CD4-positive, alpha-beta T cell treated with Interleukin-17A for 1 hour (primary cell): ENCODE data around the gene COA1.
A peak's percentile ranks its signal among the peaks of the same experiment; 100 is the strongest.
"Not testable (repeated sequence)": the region's sequence is repeated elsewhere in the genome, so short reads cannot be mapped to it uniquely, and the experiment has no call there.

Source experiments
- DNase-seq: peaks from one replicate; pipeline ENCODE4 v3.0.0-alpha.2; 2020

The COA1 gene, protein sequence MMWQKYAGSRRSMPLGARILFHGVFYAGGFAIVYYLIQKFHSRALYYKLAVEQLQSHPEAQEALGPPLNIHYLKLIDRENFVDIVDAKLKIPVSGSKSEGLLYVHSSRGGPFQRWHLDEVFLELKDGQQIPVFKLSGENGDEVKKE

DNA sequence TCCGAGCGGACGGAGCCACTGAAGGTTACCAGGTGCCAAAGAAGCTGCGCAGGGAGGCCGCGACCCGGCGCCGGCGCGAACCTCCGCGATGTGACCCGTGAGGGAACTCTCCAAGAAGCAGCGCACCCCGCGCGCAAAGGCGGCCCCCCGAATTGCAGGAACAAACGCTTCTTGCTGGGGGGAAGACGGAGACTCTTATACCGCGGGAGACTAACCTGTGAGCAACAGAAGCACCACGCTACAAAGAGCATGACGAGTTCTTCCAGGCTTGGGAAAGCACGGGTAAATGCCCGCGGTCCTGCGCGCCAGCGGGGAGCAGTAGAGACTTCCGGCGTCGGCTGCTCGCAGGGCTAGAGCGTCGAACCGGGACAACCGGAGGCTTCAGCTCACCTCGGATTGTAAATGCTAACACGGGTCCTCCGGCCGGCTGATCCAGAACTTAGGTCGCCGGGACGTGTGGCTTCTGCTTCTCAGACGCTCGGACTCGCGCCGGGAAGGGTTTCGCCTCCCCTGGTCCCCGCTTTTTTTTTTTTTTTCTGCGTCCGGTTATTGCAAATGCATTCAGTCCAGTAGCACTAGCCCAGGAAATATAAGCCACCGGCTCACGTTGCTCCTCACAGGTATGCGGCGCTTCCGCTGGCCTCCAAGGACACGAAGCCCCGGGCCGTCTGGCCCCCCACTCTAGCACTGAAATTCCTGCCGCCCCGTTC lies at the start of gene COA1:
Gene COA1, minus strand, starts transcription at position 310 of the 710 bp plus-strand sequence. CDS start 80,909 bp downstream, outside the sequence.
- DNase-seq = peak; percentile 88

DNA sequence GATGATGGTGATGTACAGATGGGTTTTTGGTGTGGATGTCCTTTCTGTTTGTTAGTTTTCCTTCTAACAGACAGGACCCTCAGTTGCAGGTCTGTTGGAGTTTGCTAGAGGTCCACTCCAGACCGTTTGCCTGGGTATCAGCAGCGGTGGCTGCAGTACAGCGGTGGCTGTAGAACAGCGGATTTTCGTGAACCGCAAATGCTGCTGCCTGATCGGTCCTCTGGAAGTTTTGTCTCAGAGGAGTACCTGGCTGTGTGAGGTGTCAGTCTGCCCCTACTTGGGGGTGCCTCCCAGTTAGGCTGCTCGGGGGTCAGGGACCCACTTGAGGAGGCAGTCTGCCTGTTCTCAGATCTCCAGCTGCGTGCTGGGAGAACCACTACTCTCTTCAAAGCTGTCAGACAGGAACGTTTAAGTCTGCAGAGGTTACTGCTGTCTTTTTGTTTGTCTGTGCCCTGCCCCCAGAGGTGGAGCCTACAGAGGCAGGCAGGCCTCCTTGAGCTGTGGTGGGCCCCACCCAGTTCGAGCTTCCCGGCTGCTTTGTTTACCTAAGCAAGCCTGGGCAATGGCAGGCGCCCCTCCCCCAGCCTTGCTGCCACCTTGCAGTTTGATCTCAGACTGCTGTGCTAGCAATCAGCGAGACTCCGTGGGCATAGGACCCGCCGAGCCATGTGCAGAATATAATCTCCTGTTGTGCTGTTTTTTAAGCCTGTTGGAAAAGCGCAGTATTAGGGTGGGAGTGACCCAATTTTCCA lies 49.1 kb upstream of the COA1 start:
- not testable (repeated sequence) for DNase-seq

DNA sequence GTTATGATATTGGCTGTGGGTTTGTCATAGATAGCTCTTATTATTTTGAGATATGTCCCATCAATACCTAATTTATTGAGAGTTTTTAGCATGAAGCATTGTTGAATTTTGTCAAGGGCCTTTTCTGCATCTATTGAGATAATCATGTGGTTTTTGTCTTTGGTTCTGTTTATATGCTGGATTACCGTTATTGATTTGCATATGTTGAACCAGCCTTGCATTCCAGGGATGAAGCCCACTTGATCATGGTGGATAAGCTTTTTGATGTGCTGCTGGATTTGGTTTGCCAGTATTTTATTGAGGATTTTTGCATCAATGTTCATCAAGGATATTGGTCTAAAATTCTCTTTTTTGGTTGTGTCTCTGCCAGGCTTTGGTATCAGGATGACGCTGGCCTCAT lies 45.9 kb upstream of the COA1 start:
- not testable (repeated sequence) for DNase-seq

DNA sequence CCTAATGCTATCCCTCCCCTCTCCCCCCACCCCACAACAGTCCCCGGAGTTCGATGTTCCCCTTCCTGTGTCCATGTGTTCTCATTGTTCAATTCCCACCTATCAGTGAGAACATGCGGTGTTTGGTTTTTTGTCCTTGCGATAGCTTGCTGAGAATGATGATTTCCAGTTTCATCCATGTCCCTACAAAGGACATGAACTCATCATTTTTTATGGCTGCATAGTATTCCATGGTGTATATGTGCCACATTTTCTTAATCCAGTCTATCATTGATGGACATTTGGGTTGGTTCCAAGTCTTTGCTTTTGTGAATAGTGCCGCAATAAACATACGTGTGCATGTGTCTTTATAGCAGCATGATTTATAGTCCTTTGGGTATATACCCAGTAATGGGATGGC lies 43.9 kb upstream of the COA1 start:
- DNase-seq = not testable (repeated sequence)

DNA sequence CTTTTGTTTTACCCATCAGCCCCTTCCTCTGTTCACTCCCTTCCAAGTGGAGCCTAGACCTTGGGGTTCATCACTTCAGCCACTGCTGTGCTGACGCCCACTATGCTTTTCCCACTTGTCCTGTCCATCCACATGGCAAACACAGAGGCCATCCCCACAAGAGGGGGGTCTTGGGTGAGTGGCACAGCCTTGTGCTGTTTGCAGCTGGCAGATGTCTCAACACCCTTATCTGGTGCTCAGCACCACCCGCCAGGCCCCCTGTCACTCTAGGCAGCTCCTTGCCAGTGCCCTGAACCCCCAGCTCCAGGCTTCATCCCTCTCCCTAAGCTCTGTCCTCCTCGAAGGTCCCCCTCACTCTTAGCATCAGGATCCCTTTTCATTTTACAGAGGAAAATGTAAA lies 42.2 kb upstream of the COA1 start:
- no peak for DNase-seq

DNA sequence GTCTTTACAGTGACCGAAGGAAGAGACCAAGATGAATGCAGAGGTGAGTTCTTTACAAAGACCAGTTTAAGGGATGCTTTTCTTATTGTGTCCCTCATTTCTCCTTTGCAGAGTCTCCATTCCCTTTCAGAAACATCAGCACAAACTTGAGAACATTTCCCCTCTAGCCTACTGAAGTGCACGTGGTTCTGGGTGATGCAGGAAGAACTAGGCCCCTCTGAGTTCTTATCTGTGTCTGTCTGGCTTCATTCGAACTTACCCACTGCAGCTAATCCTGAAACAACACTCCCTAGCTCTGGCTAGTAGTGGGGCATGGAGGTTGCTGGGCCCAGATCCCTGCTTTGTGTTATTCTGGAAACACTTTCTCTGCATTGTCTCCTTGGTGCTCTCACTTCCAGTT lies 41.8 kb upstream of the COA1 start:
- no peak for DNase-seq

DNA sequence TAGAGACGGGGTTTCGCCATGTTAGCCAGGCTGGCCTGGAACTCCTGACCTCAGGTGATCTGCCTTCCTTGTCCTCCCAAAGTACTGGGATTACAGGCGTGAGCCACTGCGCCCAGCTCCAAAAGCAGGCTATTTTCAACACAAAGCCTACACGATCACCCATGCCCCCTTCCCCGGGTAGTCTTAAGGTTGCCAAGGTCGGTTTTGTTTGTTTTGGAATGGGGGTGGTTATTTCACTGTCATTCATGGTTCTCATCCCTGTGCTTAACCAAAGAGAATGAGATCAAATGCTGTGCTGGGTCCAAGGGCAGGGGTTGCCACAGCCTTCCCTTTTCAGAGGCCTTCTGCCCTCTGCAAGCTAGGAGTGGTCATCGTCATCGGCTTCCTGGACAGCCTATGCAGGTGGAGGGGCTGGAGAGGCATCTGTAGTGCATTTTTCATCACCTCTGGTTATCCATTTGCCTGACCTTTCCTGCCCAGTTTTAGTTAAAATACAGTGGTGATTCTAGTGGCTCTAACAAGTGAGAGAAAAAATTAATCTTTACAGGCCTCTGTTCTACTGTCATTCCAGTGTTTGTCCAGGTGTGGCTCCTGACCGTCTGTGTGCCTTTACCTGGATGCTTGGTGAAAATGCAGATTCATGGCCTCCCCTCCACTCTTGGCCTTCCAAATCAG lies 40.6 kb upstream of the COA1 start:
- DNase-seq = no peak

DNA sequence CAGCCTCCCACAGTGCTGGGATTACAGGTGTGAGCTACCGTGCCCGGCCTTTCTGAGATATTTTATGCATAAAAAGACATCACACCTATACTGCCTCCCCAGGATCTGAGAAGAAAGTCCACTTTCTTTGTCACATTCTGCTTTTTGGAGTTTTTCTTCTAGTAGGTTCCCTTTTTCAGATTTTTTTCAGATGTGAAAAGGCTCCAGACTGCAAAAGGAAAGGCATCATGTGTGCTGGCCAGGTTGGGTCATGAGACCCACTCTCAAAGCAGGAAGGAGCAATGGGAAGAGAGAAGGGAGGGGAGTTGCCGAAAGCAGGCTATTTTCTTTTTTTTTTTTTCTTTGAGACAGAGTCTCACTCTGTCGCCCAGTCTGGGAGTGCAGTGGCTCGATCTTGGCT lies 40.0 kb upstream of the COA1 start:
- no peak for DNase-seq

DNA sequence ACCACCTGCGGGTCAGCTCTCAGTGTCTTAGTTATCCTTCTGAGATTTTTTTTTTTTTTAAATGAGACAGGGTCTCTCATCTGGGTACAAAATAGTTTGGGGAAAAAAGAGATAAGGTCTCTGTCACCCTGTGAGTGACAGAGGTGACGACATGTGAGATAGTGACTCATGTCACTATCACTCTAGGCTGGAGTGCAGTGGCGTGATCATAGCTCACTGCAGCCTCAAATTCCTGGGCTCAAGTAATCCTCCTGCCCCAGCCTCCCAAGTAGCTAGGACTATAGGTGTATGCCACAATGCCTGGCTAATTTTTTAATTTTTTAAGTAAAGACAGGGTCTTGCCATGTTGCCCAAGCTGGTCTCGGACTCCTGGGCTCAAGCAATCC lies 39.6 kb upstream of the COA1 start:
- no peak for DNase-seq

DNA sequence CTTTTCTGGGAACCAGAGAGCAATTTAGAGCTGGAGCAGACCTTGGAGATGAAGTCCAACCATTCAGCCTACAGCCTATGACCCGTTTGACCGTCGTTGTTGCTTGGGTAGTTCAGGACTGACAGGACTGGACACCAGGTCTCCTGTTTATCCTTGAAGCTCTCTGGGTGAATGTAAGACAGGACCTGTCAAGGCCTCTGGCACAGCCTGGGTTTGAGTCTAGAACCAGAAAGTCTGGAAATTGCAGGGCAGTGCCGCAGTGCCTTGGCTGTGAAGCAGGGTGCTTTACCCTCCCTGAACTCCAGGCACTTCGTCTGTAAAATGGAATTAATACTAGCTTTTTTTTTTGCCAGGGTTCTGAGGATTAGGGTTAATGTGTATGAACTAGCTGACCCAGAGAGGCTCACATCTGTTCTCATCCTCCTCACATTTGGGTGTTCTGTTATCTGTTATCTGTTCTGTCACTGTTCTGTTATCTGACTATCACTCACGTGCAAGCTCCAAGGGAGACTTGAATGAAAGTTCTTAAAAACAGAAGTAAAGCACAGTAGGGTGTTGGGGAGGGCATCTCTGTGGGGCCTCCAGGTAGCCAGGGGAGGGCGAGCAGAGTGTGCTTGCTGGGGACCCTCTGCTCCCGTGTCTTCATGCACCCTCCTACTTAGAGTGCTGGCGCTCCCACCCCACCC lies 39.0 kb upstream of the COA1 start:
- DNase-seq = no peak

DNA sequence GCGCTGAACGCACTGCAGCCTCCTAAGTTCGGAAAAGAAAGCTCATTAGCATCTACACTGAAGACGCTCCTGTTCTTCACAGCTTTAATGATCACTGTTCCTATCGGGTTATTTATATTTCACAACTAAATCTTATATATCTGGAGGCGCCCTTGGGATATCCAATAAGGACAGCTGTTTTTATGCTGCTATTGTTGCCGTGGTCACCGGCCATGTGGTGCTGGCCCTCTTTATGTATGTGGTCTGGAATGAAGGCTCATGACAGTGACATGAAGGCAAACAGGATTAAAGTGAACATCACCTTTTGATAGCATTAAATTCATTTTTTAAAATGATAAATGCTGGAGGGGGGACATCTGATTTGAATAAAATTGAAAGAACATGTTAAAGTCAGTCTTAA lies 38.0 kb upstream of the COA1 start:
- DNase-seq = no peak

DNA sequence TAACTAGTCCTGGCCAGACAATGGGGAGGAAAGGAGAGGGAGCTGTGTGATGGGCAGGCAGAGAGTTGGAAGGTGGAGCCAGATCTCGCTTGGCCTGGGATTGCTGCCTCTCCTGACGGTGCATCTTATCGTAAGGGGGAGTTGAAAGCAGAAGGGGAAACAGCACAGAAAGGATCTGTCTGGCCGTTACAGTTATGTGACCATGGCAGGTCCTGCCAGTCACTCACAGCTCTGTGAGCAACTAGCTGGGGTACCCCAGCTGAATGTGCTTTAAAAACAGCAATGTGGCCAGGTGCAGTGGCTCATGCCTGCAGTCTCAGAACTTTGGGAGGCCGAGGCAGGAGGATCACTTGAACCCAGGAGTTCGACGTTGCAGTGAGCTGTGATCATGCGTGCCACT lies 37.2 kb upstream of the COA1 start:
- DNase-seq = no peak

DNA sequence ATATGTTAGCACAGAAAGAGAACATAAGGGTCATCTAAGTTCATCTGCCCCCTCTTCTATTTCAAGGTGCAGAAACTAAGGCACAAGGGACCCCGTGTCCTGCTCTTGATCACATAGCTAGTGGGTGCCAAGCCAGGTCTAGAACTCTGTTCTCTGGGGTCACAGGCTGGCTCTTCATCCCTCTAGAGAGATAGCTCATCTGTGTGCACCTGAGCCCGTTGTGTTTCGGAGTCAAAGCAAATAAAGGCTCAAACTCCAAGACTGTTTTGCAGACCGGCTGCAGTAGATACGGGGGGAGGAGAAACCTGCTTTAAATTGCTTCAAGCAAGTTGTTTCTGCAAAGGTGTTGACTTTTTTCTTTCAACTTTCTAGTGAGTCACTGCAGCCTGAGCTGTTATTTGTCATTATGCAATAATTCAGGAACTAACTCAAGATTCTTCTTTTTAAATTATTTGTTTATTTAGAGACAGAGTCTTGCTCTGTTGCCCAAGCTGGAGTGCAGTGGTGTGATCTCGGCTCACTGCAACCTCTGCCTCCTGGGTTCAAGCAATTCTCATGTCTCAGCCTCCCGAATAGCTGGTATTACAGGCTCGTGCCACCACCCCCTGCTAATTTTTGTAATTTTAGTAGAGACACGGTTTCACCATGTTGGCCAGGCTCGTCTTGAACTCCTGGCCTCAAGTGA lies 35.6 kb upstream of the COA1 start:
- no peak for DNase-seq

DNA sequence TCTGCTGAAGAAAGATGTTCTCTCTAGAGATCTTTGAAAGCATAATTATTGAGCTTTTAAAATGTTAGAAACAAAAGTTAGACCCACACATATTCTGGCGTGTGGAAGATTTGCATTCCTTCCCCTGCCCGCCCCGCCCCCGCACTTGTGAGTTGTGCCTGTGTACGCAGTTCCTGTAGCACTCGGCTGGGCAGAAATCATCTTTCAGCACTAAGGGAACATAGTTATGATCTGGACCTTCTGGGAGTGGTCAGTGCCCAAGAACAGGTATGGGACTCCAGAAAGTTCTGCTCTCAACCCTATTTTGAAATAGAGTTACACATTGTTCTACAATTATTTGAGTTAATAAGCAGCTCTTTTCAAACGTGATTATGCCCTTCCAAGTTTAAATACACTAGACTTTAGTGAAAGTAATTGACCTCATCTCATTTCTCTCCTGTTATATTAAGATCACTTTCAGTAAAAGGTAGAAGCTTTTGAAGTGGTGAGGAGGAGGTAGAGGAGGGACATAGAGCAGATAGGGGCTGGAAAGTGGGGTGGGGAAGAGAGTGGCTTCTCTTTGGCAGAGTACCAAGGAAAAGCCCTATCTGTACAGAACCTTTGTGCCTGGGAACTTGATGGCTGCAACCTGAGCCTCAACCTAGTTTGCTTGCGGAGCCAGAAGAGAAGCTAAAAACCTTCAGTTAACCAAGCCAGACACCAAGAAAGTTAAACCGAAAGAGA lies 34.9 kb upstream of the COA1 start:
- peak; percentile 23 for DNase-seq

DNA sequence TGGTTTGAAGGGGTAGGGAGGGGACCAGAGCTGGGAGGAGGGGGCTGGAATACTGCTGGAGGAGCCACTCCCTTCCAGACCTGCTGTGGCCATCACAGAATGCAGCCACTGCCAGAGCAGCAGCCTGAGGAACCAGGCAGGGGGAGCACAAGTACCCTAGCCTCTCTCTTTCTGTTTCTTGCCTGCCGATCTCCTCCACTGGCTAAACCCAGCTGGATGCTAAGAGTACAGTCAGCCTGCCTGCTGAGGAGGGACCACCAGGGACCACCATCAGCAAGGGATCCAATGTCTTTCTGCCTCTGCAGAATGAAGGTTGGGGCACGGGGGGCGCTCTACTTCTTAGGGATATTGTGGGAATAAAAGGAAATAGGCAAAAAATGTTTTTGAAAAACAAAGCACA lies 33.9 kb upstream of the COA1 start:
- DNase-seq = no peak

DNA sequence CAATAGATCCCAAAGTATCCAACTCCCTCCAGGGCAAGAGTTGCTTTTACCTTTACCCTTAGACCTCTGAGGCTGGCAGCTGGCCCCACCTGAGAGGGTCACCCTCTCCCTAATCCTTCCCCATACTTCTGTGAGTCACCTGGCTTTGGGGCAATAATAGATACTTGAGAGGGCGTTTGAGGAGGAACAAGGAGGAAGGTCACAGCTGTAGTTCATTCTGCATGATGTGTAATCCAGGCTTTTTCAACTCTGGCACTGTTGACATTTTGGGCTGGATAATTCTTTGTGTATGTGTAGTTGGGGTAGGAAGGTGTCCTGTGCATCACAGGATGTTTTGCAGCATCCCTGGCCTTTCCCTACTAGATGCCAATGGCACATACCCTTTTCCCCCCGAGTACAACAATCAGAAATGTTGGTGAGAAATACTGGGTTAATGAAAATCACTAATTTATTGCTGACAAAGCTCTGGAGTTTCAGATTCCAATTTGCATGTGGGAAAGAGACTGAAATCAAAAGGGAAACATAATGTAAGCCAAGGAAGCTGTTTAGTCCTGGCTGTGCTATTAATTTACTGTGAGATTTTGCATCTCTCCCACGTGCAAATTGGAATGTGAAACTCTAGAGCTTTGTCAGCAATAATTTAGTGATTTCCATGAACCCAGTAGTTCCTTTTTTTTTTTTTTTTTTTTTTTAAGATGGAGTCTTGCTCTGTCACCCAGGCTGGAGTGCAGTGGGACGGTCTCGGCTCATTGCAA lies 32.8 kb upstream of the COA1 start:
- no peak for DNase-seq

DNA sequence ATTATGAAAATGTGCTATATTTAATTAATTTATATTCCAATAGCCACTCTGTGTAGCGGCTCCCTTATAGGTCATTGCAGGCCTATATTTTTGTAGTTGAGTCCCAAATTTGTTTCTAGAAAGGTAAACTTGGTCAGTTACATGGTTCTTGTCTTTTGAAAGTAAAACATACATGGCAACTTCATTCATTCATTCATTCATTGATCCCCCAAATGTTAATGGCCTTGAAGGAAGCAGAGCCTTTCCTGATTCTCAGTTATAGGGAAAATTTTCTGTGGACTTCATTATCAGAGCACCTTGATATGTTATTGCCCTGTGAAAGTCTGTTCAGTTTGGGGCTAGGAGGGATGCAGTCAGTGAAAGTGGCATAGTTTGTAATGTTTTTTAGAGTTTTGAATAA lies 32.1 kb upstream of the COA1 start:
- no peak for DNase-seq

DNA sequence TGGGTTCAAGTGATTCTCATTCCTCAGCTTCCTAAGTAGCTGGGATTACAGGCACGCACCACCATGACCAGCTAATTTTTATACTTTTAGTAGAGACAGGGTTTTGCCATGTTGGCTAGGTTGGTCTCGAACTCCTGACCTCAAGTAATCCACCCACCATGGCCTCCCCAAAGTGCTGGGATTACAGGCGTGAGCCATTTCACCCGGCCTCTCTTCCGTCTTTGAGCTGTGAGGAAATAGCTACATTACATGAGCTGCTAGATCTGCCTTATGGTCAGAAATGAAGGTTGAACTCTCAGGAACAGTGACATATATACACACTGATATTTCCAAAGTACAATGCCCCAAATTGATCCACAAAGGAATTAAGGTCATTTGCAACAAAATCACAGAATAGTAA lies 31.5 kb upstream of the COA1 start:
- no peak for DNase-seq

DNA sequence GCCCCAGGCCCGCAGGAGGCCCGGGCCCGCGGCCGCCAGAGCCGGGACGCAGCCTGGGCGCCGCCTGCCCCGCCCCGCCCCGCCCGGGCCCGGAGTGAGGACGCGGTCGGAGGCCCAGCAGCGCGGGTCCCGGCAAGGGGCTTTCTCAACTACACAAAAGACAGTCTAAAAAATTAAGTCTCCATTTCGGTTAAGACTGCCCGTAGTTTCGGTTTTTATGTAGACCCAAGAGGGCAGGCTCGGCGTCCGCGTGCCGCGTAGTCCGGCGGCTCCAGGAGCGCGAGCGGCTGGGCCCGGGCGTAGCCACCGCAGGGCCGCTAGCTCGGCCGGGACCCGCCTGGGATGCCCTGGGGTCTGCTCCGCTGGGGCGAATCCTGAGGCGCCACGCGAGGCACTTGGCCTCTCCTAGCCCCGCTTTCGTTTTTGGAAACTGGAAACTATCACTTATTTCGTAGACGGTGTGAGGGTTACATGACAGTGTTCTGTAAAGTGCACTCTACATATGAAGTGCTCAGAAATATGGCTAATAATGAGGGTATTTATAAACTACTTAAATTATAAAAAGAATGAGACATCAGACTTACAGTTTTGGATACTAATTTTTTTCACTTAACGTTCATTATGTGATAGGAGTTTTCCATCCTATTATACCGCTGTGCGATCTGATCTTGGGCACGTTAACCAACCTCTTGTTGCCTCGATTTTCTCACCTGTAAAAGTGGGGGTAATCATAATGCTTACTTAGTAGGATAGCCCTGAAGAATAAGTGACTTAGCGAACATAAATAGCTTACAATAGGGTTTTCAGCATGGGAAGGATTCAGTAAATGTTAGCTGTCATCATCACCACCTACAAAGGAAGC lies 29.7 kb upstream of the COA1 start:
- peak; percentile 59 for DNase-seq
